WERI-Rb-1 (cell line): ENCODE results near the gene RANBP3.
"Not testable (repeated sequence)": the region's sequence is repeated elsewhere in the genome, so short reads cannot be mapped to it uniquely, and the experiment has no call there.

Source experiments
- DNase-seq: peaks from one replicate; pipeline ENCODE4 v3.0.0-alpha.2; 2020
- H3K27ac ChIP-seq: fragments of 250-450 bp; sonication (Bioruptor Pico); 2 replicates; pipeline ENCODE4 v1.5.1; 2020; ENCODE audit warnings: mild to moderate bottlenecking, moderate library complexity
- H3K27me3 ChIP-seq: fragments of 250-450 bp; sonication (Bioruptor Pico); 2 replicates; pipeline ENCODE4 v1.5.1; 2021; ENCODE audit warnings: mild to moderate bottlenecking, low read depth, moderate library complexity; ENCODE audit not compliant: insufficient read depth, severe bottlenecking
- H3K36me3 ChIP-seq: fragments of 250-450 bp; sonication (Bioruptor Pico); 2 replicates; pipeline ENCODE4 v1.5.1; 2020; ENCODE audit warnings: mild to moderate bottlenecking, moderate library complexity
- H3K4me3 ChIP-seq: 2 replicates; pipeline ENCODE4 v1.5.1; 2011; ENCODE audit warnings: low read depth, mild to moderate bottlenecking, control low read depth, low read length
- H3K9me3 ChIP-seq: fragments of 250-450 bp; sonication (Bioruptor Pico); 2 replicates; pipeline ENCODE4 v1.5.1; 2021; ENCODE audit warnings: mild to moderate bottlenecking, moderate library complexity; ENCODE audit not compliant: severe bottlenecking
- CTCF ChIP-seq: IDR thresholded peaks from 2 replicates; pipeline ENCODE4 v1.5.1; 2011; ENCODE audit warnings: low read depth, mild to moderate bottlenecking, control low read depth, inconsistent platforms, low read length

The RANBP3 gene

GRCh38 chr19:5877427-5877826 is 100.5 kb downstream of the RANBP3 start:
- no peak overlapping the region for H3K4me3 ChIP-seq
- no peaks in the 10 kb centered on the region for H3K27me3 ChIP-seq
- H3K27ac ChIP-seq: no peak overlapping the region
- no peaks in the 10 kb centered on the region for H3K9me3 ChIP-seq
- TF ChIP-seq CTCF: no peak
- no peaks in the 10 kb centered on the region for H3K36me3 ChIP-seq
- no peak for DNase-seq

GRCh38 chr19:5874496-5874895 is 103.4 kb downstream of the RANBP3 start:
- H3K27ac ChIP-seq, H3K4me3 ChIP-seq, H3K9me3 ChIP-seq, H3K36me3 ChIP-seq, H3K27me3 ChIP-seq, DNase-seq: not testable (repeated sequence)

GRCh38 chr19:5873617-5874199 is 104.2 kb downstream of the RANBP3 start:
- Histone ChIP-seq H3K4me3 (no peak overlapping the region), H3K27ac (no peak overlapping the region), H3K27me3 (no peaks in the 10 kb centered on the region), H3K36me3 (no peaks in the 10 kb centered on the region), H3K9me3 (no peaks in the 10 kb centered on the region)
- TF ChIP-seq CTCF: no peak
- DNase-seq: no peak

DNA sequence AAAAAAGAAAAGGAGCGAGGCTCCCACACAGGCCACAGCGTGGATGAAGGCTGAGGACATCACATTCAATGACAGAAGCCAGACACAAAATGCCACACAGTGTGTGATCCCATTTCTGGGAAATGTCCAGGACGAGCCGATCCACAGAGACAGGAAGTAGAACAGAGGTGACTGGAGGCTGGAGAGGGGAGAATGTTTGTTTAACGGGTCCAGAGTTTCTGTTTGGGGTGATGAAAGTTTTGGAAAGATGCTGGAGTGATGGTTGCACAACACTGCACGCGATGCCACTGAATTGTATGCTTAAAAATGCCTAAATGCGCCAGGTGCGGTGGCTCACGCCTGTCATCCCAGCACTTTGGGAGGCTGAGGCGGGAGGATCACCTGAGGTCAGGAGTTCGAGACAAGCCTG is 107.0 kb downstream of the RANBP3 start:
- no peak overlapping the region for H3K27ac ChIP-seq
- no peak for TF ChIP-seq CTCF
- no peaks in the 10 kb centered on the region for H3K27me3 ChIP-seq
- H3K9me3 ChIP-seq: no peaks in the 10 kb centered on the region
- H3K36me3 ChIP-seq: no peaks in the 10 kb centered on the region
- H3K4me3 ChIP-seq: no peak overlapping the region
- no peak for DNase-seq

GRCh38 chr19:5867201-5868136 is 110.5 kb downstream of the RANBP3 start:
- no peaks in the 10 kb centered on the region for H3K9me3 ChIP-seq
- no peak overlapping the region for H3K27ac ChIP-seq
- H3K27me3 ChIP-seq: no peaks in the 10 kb centered on the region
- TF ChIP-seq CTCF: no peak
- DNase-seq: no peak
- no peaks in the 10 kb centered on the region for H3K36me3 ChIP-seq
- no peak overlapping the region for H3K4me3 ChIP-seq
